ENCODE data around the gene SELPLG. TPM values are rescaled to one million over a fixed set of nuclear protein-coding genes. Genes with fewer than 3 reads are reported as not detected.

SELPLG gene
- total RNA-seq, 1 experiment from 2014 or later = 0.41 TPM

GRCh38 chr12:108577458-108577857 is 56.2 kb downstream of the SELPLG start:
- POLR2A ChIA-PET = no interaction called here
- DNase-seq (ENCODE audit: low read depth, low spot score) (no peak), ATAC-seq (no peak)
- in situ Hi-C loops (cut with HindIII; ENCODE audit: low pct_unique_long_range_greater_than_20kb, low sequenced_read_pairs) (no loop called here), intact Hi-C loops (cut with micrococcal nuclease; ENCODE audit: unreplicated experiment) (no loop called here)
- Histone ChIP-seq H3K36me3 (ENCODE audit: control insufficient read depth, insufficient read depth, low read length) (no peaks in the 10 kb centered on the region), H3K4me3 (ENCODE audit: low read depth in 2 of 2, low read length in 2 of 2) (no peak overlapping the region), H3K4me1 (ENCODE audit: control insufficient read depth, insufficient read depth, low read length) (no peaks in the 10 kb centered on the region), H3K9me3 (ENCODE audit: control insufficient read depth, insufficient read depth, low read depth, low read length) (no peaks in the 10 kb centered on the region), H3K27me3 (ENCODE audit: control insufficient read depth, insufficient read depth, low read length) (no peaks in the 10 kb centered on the region), H3K27ac (ENCODE audit: low read length) (no peak overlapping the region)
- CTCF ChIA-PET = no interaction called here
- TF ChIP-seq REST (IDR thresholded peaks at IDR 0.05; ENCODE audit: insufficient read depth in 1 of 2, low read depth in 2 of 2, low read length in 1 of 2) (no peak), POLR2AphosphoS5 (IDR thresholded peaks at IDR 0.05; ENCODE audit: low read depth, low read length) (no peak), TCF7L2 (IDR thresholded peaks at IDR 0.05; ENCODE audit: low read depth, low read length) (no peak), CTCF (IDR thresholded peaks at IDR 0.05) (no peak), SIN3A (IDR thresholded peaks at IDR 0.05; ENCODE audit: borderline replicate concordance, insufficient read depth, low read depth, low read length) (no peak)
- no TSS peak for BruUV-seq (replicated peaks)

- BruUV-seq (replicated peaks) = no TSS peak
- ChIA-PET CTCF (no interaction called here), POLR2A (no interaction called here)
- DNase-seq (ENCODE audit: low read depth, low spot score) (no peak), ATAC-seq (no peak)
- intact Hi-C loops (cut with micrococcal nuclease; ENCODE audit: unreplicated experiment) = no loop called here
- no peaks in the 10 kb centered on the region for H3K36me3 ChIP-seq (ENCODE audit: control insufficient read depth, insufficient read depth, low read length)
- H3K27ac ChIP-seq (ENCODE audit: low read length) = no peak overlapping the region
- H3K9me3 ChIP-seq (ENCODE audit: control insufficient read depth, insufficient read depth, low read depth, low read length) = no peaks in the 10 kb centered on the region
- TF ChIP-seq POLR2AphosphoS5 (IDR thresholded peaks at IDR 0.05; ENCODE audit: low read depth, low read length) = no peak
- no peak overlapping the region for H3K4me3 ChIP-seq (ENCODE audit: low read depth in 2 of 2, low read length in 2 of 2)
- no peaks in the 10 kb centered on the region for H3K27me3 ChIP-seq (ENCODE audit: control insufficient read depth, insufficient read depth, low read length)
- H3K4me1 ChIP-seq (ENCODE audit: control insufficient read depth, insufficient read depth, low read length) = no peaks in the 10 kb centered on the region
- in situ Hi-C loops (cut with HindIII; ENCODE audit: low pct_unique_long_range_greater_than_20kb, low sequenced_read_pairs) = no loop called here
Observed at GRCh38 chr12:108576660-108577234, 56.9 kb downstream of the SELPLG start.

GRCh38 chr12:108575199-108575912 is 58.3 kb downstream of the SELPLG start:
- Histone ChIP-seq H3K27me3 (ENCODE audit: control insufficient read depth, insufficient read depth, low read length) (no peaks in the 10 kb centered on the region), H3K4me3 (ENCODE audit: low read depth in 2 of 2, low read length in 2 of 2) (no peak overlapping the region), H3K9me3 (ENCODE audit: control insufficient read depth, insufficient read depth, low read depth, low read length) (no peaks in the 10 kb centered on the region), H3K4me1 (ENCODE audit: control insufficient read depth, insufficient read depth, low read length) (no peaks in the 10 kb centered on the region), H3K36me3 (ENCODE audit: control insufficient read depth, insufficient read depth, low read length) (no peaks in the 10 kb centered on the region), H3K27ac (ENCODE audit: low read length) (no peak overlapping the region)
- in situ Hi-C loops (cut with HindIII; ENCODE audit: low pct_unique_long_range_greater_than_20kb, low sequenced_read_pairs) = no loop called here
- ChIA-PET CTCF (interaction anchor here (0.7 kb wide), 1 partner anchor 121 kb away, joined by 4 read pairs; no protein-coding TSS in a partner anchor), POLR2A (no interaction called here)
- no peak for ATAC-seq
- BruUV-seq (replicated peaks) = no TSS peak
- intact Hi-C loops (cut with micrococcal nuclease; ENCODE audit: unreplicated experiment) = no loop called here
- TF ChIP-seq TCF7L2 (IDR thresholded peaks at IDR 0.05; ENCODE audit: low read depth, low read length) (no peak), CTCF (IDR thresholded peaks at IDR 0.05) (no peak), POLR2AphosphoS5 (IDR thresholded peaks at IDR 0.05; ENCODE audit: low read depth, low read length) (no peak), REST (IDR thresholded peaks at IDR 0.05; ENCODE audit: insufficient read depth in 1 of 2, low read depth in 2 of 2, low read length in 1 of 2) (no peak), SIN3A (IDR thresholded peaks at IDR 0.05; ENCODE audit: borderline replicate concordance, insufficient read depth, low read depth, low read length) (no peak)
- no peak for DNase-seq (ENCODE audit: low read depth, low spot score)

Data from Panc1 (cell line).